NCI-H524 treated with DMSO at 0.1 percent for 48 hours (cell line): ENCODE data around the gene CEP128.

ENCODE experiments used
- DNase-seq: peaks from one replicate; lab custom pipeline; 2025; lab: John Stamatoyannopoulos, UW

The CEP128 gene

GRCh38 chr14:80941241-80942185 lies at the start of gene CEP128:
TSS of gene CEP128 (minus strand) at chr14:80941738.
- peak; percentile 99 for DNase-seq

GRCh38 chr14:80988735-80989429 lies 47.3 kb upstream of the CEP128 start:
- no peak for DNase-seq

- no peak for DNase-seq
These were observed 46.7 kb upstream of the CEP128 start for GRCh38 chr14:80988192-80988591.

- peak; percentile 83 for DNase-seq
These were observed 45.9 kb upstream of the CEP128 start for GRCh38 chr14:80987235-80988032.

GRCh38 chr14:80982711-80983110 lies 41.2 kb upstream of the CEP128 start:
- no peak for DNase-seq

GRCh38 chr14:80981673-80982072 lies 40.1 kb upstream of the CEP128 start:
- no peak for DNase-seq

GRCh38 chr14:80981156-80981555 lies 39.6 kb upstream of the CEP128 start:
- no peak for DNase-seq

GRCh38 chr14:80979951-80980350 lies 38.4 kb upstream of the CEP128 start:
- DNase-seq: no peak

- no peak for DNase-seq
These were observed 36.9 kb upstream of the CEP128 start for GRCh38 chr14:80978403-80978802.

GRCh38 chr14:80977221-80977620 lies 35.7 kb upstream of the CEP128 start:
- no peak for DNase-seq

GRCh38 chr14:80974679-80975078 lies 33.1 kb upstream of the CEP128 start:
- no peak for DNase-seq

GRCh38 chr14:80973931-80974641 lies 32.5 kb upstream of the CEP128 start:
- DNase-seq: no peak

GRCh38 chr14:80965037-80965436 lies 23.5 kb upstream of the CEP128 start:
- no peak for DNase-seq

GRCh38 chr14:80959496-80959895 lies 18.0 kb upstream of the CEP128 start:
- peak; percentile 100 for DNase-seq

- no peak for DNase-seq
These were observed 17.4 kb upstream of the CEP128 start for GRCh38 chr14:80958939-80959338.

GRCh38 chr14:80958226-80958625 lies 16.7 kb upstream of the CEP128 start:
- DNase-seq: no peak

GRCh38 chr14:80957613-80958012 lies 16.1 kb upstream of the CEP128 start:
- DNase-seq: no peak

GRCh38 chr14:80956922-80957321 lies 15.4 kb upstream of the CEP128 start:
- DNase-seq: no peak

- no peak for DNase-seq
These were observed 14.6 kb upstream of the CEP128 start for GRCh38 chr14:80956102-80956501.

GRCh38 chr14:80955416-80955941 lies 13.9 kb upstream of the CEP128 start, which contains the start of gene TSHR:
TSS of gene TSHR (plus strand) at chr14:80955621. CDS start at chr14:80955681, 60 bp downstream.
- no peak for DNase-seq

- DNase-seq: peak; percentile 34
These were observed 13.3 kb upstream of the CEP128 start for GRCh38 chr14:80954687-80955299.
